H1 (cell line): ENCODE results near the gene CCDC141. TPM values are rescaled to one million over a fixed set of nuclear protein-coding genes. Genes with fewer than 3 reads are reported as not detected.

Experiments used
- CTCF ChIP-seq, 3 experiments: IDR thresholded peaks; 1 replicate in 2 of 3; 2 replicates in 1 of 3; pipeline versions ENCODE4 v1.5.1 to v1.6.1; 2011; ENCODE audit warnings: low read length in 3 of 3, mild to moderate bottlenecking in 3 of 3, inconsistent platforms in 2 of 3, low read depth in 1 of 3, moderate library complexity in 1 of 3; ENCODE audit not compliant: insufficient read depth in 1 of 3; ENCODE audit errors: control extremely low read depth in 1 of 3
- JUN ChIP-seq: IDR thresholded peaks from 2 replicates; pipeline ENCODE4 v1.6.1; 2011; ENCODE audit warnings: low read depth, mild to moderate bottlenecking, improper control_type of control experiment, low read length
- RXRA ChIP-seq: IDR thresholded peaks from 2 replicates; pipeline ENCODE4 v1.6.1; 2011; ENCODE audit warnings: low read depth, mild to moderate bottlenecking, low read length, moderate library complexity; ENCODE audit not compliant: insufficient read depth
- polyA plus RNA-seq, 7 experiments: library from polyadenylated mRNA; depleted of rRNA in 3 of 7; stranded (reverse) in 5 of 7; unstranded in 2 of 7; fragments of >200 nt in 5 of 7; fragments of 200-250 nt in 2 of 7; gene quantifications; 1 replicate in 5 of 7; 2 replicates in 1 of 7; 4 replicates in 1 of 7; pipeline versions ENCODE4 v1.2.1 to v1.2.3, GENCODE V29; 2011 to 2013; ENCODE audit warnings: missing spikeins in 2 of 7, mixed read lengths in 2 of 7
- total RNA-seq: library from RNA; stranded (reverse); fragmentation: NEBNext Ultra II Directional; extraction: Animal tissue kit (Norgen Biotek cat#: 25700); gene quantifications from 2 replicates; pipeline ENCODE4 v1.2.1, GENCODE V29; 2021

The CCDC141 gene
- total and polyA plus RNA-seq, 2 of the 8 experiments (the other 6 are each of a cell fraction or from before 2014, with no cell fraction given), result 0.56 to 21.6 TPM

GRCh38 chr2:178863130-178863855 is 186.6 kb downstream of the CCDC141 start (continued):
- TF ChIP-seq JUN, result no peak
- no peak for TF ChIP-seq RXRA
- TF ChIP-seq CTCF (IDR thresholded peaks at IDR 0.05; ENCODE audit: control extremely low read depth in 1 of 3, insufficient read depth in 1 of 3, low read depth in 1 of 3, low read length in 3 of 3), result no peak
